Right ventricle myocardium superior (tissue), 1 donor: ENCODE results near the gene HGF. TPM values are rescaled to one million over a fixed set of nuclear protein-coding genes. Genes with fewer than 3 reads are reported as not detected.

Source experiments
- ATAC-seq: fragments of 200-7000 bp; cut with Tn5 transposase; one replicate; pipeline ENCODE4 v1.9.1; 2020; ENCODE audit warnings: mild to moderate bottlenecking; ENCODE audit not compliant: poor library complexity
- DNase-seq: peaks from one replicate; pipeline ENCODE4 v3.0.0-alpha.2; 2020
- intact Hi-C: fragments of 100-400 bp; cut with DNase I; formaldehyde crosslinking; loops from one replicate; pipeline ENCODE4 v1.11.2; 2022
- total RNA-seq: library from RNA; stranded (reverse); fragmentation: NEBNext Ultra II Directional; extraction: Animal tissue kit (Norgen Biotek cat#: 25700); gene quantifications from one replicate; pipeline ENCODE4 v1.2.1, GENCODE V29; 2021
- donor health status: DM: no; HTN: yes; CAD: no; lungs with severe emphysema.

HGF gene
- total RNA-seq, 1 donor from 2014 or later: 1.6 TPM

DNA sequence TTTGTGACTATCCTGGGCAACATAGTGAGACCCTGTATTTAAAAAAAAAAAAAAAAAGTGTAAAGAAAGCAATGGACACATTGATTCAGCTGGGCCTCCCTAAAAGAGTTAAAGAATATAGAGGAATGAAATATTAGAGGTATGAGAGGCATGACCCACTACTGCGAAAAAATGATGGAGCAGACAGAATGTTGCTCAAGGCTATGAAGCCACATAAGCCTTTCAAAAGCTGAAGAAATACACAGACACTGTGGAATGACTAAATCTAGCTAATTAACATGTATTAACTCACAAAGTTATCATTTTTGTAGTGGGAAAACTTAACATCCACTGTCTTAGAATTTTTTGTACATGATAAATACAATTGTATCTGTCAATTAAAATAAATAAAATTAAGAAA lies 107.3 kb downstream of the HGF start:
- DNase-seq (no peak), ATAC-seq (no peak)
- intact Hi-C loops: no loop called here

DNA sequence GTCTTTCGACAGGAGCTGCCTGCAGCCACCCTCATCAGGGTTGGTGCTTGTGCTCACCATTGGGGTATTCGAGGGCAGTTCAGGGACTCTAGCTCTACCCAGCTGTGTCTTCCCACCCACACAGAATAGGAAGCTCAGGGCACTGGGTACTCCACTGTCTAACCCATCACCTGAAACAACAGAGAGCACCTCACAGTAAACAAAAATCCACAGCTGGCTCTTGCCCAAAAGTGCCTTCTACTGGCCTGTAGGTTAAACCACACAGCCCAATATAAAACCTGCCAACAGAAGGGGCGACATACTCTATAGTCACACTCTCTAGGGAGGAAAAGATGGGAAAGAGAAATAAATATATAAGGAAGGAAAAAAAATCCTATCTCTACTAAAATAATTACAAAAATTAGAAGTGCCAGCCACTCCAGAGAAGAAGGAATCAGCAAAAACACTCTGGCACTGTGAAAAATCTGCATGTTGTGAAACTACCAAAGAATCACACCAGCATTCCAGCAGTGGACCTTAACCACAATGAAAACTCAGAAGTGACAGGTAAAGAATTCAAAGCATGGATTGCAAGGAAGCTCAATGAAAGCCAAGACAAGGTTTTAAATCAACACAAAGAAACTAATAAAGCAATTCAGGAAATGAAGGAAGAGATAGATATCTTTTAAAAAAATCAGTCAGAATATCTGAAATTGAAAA lies 110.0 kb downstream of the HGF start:
- intact Hi-C loops: no loop called here
- no peak for DNase-seq
- no peak for ATAC-seq

DNA sequence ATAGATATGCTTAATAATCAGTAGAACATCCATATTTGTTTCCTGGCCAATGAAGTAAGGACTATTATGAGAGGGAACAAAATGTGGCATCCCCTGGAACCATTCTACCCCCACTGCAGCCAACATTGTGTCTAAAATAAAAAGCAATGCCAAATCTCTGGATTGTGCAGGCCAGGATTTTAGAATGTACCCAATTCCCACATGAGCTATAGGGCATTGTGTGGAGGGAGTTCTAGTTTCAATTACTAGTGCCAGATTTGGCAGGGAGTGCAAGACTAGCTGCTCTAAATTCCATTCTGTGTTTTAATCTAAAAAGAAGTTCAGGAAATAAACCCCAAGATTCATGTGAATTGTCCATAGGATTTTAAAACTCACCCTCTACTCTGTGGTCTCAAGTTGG lies 112.3 kb downstream of the HGF start:
- ATAC-seq (no peak), DNase-seq (no peak)
- intact Hi-C loops: no loop called here

DNA sequence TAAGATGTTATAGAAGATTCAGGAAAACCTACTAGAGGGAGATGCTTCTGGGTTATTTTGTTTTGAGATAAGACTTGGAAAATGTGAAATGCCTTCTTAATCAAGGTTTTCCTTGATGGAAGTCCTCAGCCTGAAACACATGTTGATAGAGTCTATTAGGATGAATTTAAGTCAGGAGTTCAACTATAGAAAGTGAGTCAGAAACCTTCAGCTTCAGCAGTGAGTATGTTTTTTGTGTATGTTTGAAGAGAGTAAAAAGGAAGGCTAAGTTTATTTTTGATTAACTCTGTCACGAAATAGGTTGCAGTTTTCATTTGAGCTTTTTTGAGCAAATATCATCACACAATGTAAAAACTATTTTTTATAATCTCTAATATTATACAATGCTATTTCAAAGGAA lies 114.6 kb downstream of the HGF start:
- ATAC-seq: no peak
- intact Hi-C loops: no loop called here
- DNase-seq: no peak

DNA sequence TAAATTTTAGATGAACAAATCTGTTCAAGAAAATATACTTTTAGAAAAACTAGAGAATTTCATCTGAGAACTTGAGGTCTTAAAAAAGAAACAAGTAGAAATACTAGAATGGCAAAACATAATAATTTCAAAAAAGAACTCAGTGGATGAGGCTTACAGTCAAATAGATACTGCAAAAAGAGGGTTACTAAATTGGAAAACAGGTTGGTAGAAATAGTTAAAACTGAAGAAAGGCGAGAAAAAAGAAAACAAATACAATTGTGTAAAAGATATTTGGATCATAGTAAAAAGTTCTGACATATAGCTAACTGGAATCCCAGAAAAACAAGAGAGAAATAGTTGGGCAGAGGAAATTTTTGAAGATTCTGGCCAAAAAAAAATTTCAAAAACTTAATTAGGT lies 117.6 kb downstream of the HGF start:
- ATAC-seq: no peak

More for the DNA sequence above, 117.6 kb downstream of the HGF start:
- intact Hi-C loops: no loop called here
- no peak for DNase-seq
